HG03439 (cell line): ENCODE data around the gene ESYT1.
A peak's percentile ranks its signal among the peaks of the same experiment; 100 is the strongest.
"Not testable (repeated sequence)": the region's sequence is repeated elsewhere in the genome, so short reads cannot be mapped to it uniquely, and the experiment has no call there.

Experiments
- ATAC-seq: cut with Tn5 transposase; IDR thresholded peaks from one replicate; pipeline ENCODE4 v1.9.1; 2021; ENCODE audit warnings: mild to moderate bottlenecking, moderate library complexity; ENCODE audit not compliant: unreplicated experiment

ESYT1 gene

GRCh38 chr12:56103066-56103711, 24.9 kb upstream of the ESYT1 start:
- ATAC-seq = no peak

GRCh38 chr12:56103823-56104108, 24.3 kb upstream of the ESYT1 start:
- ATAC-seq = peak; percentile 13

- ATAC-seq = peak; percentile 95
Measured at GRCh38 chr12:56104109-56104814, 23.8 kb upstream of the ESYT1 start, which contains the start of gene PA2G4. Gene PA2G4 (plus strand): TSS chr12:56104559. CDS start chr12:56104738, 179 bp downstream.

GRCh38 chr12:56104815-56105608, 23.1 kb upstream of the ESYT1 start:
- peak; percentile 18 for ATAC-seq

GRCh38 chr12:56105609-56105902, 22.5 kb upstream of the ESYT1 start:
- ATAC-seq = no peak

- no peak for ATAC-seq
Measured at GRCh38 chr12:56107242-56107641, 20.8 kb upstream of the ESYT1 start.

GRCh38 chr12:56110571-56110970, 17.5 kb upstream of the ESYT1 start:
- no peak for ATAC-seq

- no peak for ATAC-seq
Measured at GRCh38 chr12:56114084-56114483, 14.0 kb upstream of the ESYT1 start.

- ATAC-seq = no peak
Measured at GRCh38 chr12:56115329-56115728, 12.7 kb upstream of the ESYT1 start.

GRCh38 chr12:56116267-56117081, 11.6 kb upstream of the ESYT1 start, which contains the start of gene RPL41:
Gene RPL41 (plus strand): TSS chr12:56116633.
- peak; percentile 61 for ATAC-seq

GRCh38 chr12:56117082-56117706, 10.9 kb upstream of the ESYT1 start:
- not testable (repeated sequence) for ATAC-seq

- peak; percentile 78 for ATAC-seq
Measured at GRCh38 chr12:56117778-56118687, 10.0 kb upstream of the ESYT1 start, which contains the start of gene ZC3H10. Gene ZC3H10 (plus strand): TSS chr12:56118266. CDS start chr12:56120563, 2,297 bp downstream.

- ATAC-seq = no peak
Measured at GRCh38 chr12:56118688-56119357, 9.2 kb upstream of the ESYT1 start.

GRCh38 chr12:56119361-56119796, 8.7 kb upstream of the ESYT1 start:
- no peak for ATAC-seq

GRCh38 chr12:56120158-56120846, 7.8 kb upstream of the ESYT1 start:
- no peak for ATAC-seq

GRCh38 chr12:56121204-56121870, 6.7 kb upstream of the ESYT1 start:
- no peak for ATAC-seq

- ATAC-seq = no peak
Measured at GRCh38 chr12:56122637-56123036, 5.4 kb upstream of the ESYT1 start.

GRCh38 chr12:56124133-56124532, 3.9 kb upstream of the ESYT1 start:
- no peak for ATAC-seq
